ENCODE measurements around the gene FASLG.

FASLG gene

GRCh38 chr1:172642970-172643369 lies 15.9 kb upstream of the FASLG start:
- no peak for DNase-seq (ENCODE audit: extremely low read depth in 1 of 2, low read depth in 1 of 2)

GRCh38 chr1:172646653-172647052 lies 12.2 kb upstream of the FASLG start:
- no peak for DNase-seq (ENCODE audit: extremely low read depth in 1 of 2, low read depth in 1 of 2)

DNA sequence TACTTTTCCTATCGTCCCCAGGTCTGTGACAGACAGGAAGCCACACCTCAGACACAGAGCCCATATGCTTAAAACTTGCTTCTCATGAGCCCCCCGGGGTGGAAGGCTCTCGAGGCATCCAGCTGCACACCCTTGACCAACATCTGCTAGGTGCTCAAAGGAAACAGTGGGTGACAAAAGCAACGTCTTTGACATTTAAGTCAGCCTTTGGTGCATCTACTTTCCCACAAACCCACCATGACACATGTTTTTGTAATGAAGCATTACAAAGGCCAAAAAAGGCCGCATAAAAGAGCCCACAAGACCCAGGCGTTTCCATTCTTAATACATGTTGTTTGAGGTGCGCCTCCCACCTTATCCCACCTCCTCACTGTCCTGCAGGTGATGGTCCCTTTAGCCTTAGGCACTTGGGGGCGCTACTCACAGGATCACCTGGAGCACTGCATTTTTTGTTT lies 11.8 kb upstream of the FASLG start:
- peak; percentile 43 to 50 for DNase-seq (ENCODE audit: extremely low read depth in 1 of 2, low read depth in 1 of 2)

DNA sequence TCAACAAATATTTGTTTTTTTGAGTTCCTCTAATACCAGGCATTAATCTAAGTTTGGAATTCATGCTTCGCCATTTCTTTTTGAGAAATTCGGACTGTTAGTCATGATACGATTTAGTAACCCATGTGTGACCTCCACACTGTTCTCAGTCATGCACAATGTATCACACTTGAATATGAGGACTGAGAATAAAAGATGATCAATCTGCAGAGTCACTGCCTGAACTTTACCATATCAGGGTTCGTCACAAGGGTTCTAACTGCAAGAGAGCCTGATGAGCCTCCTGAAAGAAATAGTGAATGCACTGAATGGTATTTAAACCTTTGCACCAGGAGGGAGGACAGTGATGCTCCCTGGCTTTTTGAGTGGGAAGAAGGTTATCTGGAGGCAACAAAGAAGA lies 10.9 kb upstream of the FASLG start:
- no peak for DNase-seq (ENCODE audit: extremely low read depth in 1 of 2, low read depth in 1 of 2)

DNA sequence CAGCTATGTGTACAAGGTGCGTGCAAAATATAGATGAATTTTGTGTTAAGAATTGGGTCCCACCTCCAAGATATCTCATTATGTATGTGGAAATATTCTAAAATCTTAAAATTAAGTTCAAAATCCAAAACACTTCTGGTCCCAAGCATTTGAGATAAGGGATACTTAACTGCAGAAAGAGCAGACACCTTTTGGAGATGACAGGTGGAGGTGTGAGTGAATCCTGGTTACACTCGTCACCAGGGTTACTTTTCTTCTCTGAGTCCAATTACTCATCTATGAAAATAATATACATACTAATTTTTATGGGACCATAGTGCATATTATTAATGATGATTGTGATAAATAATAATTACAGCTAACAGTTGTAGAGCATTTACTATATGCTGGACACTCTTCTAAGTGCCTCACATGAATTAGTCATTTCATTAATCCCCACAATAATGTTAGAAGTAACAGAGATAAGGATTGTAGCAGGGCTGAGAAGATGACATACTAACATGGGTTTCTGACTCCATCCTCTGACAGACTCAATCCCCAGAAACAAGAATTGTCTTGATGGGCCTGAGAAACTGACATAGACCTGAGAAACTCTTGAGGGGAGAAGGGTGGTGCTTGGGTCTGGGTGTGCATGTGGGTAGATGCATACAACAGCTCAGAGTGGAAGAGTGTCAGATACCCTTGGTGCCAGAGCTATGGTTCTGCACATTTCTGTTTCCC lies 8.3 kb upstream of the FASLG start:
- DNase-seq (ENCODE audit: extremely low read depth in 1 of 2, low read depth in 1 of 2) = no peak

DNA sequence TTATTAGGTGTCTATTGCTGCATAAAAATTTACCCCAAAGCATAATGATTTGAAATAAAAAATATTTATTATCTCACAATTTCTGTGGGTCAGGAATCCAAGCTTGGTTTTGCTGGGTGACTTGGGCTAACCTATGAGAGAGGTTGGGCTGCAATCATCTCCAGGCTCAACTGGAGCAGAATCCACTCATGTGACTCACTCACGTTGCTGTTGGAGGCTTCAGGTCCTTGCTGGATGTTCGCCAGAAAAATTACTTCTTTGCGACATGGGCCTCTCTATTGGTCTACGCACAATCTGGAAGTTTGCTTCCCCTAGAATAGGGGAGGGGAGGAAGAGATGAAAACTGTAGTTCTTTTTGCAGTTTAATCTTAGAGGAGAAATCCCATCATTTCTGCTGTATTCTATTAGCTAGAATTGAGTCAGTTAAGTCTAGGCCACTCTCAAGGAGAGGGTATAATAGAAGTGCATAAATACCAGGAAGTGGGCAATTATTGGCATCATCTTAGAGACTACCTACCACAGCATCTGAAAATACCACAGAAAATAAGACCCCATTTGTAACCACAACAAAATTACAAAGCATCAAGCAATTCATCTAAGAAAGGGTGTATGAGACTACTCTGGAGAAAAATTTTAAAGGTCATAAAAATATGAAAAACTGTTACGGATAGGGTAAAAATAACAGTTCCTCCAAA lies 5.7 kb upstream of the FASLG start:
- DNase-seq (ENCODE audit: extremely low read depth in 1 of 2, low read depth in 1 of 2) = no peak

- no peak for DNase-seq (ENCODE audit: extremely low read depth in 1 of 2, low read depth in 1 of 2)
These were observed 4.4 kb upstream of the FASLG start for GRCh38 chr1:172654535-172654934.

- no peak for DNase-seq (ENCODE audit: extremely low read depth in 1 of 2, low read depth in 1 of 2)
These were observed 2.3 kb upstream of the FASLG start for GRCh38 chr1:172656576-172656975.

DNA sequence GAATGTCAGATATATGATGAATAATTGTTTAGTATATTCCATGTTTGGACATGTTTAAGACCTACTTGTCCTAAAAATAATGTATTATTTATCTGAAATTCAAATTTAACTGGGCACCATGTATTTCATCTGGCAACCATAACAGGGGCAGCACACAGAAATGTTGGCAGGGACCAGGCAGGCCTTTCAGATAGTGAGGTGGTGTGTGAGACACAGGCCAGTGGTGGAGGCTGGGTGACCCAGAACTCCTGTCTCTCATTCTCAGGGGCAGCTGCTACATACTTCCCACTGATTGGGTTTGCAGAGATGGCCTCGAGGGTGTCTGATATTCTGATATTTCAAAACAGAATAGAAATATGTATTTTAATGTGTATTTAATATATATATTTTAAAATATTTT lies 1.3 kb upstream of the FASLG start:
- DNase-seq (ENCODE audit: extremely low read depth in 1 of 2, low read depth in 1 of 2) = no peak

DNA sequence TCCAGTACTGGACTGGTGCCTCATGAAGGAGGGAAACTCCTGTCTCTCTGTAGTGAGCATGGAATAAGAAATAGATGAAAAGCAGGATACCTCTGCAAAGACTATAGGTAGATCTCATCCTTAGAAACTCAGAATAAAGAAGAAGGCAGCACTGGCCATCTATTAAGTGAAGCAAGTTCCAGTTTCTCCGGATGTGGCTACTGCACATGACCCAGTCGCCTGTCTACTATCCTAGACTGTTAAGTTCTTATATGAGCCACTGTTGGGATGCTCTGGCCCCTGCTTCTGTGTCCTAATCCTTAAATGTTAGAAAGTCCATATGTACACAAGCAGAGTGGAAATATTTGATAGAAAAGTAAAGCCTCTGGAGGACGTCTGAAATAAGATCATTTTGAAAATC lies 2.2 kb downstream of the FASLG start:
- DNase-seq (ENCODE audit: extremely low read depth in 1 of 2, low read depth in 1 of 2) = no peak

DNA sequence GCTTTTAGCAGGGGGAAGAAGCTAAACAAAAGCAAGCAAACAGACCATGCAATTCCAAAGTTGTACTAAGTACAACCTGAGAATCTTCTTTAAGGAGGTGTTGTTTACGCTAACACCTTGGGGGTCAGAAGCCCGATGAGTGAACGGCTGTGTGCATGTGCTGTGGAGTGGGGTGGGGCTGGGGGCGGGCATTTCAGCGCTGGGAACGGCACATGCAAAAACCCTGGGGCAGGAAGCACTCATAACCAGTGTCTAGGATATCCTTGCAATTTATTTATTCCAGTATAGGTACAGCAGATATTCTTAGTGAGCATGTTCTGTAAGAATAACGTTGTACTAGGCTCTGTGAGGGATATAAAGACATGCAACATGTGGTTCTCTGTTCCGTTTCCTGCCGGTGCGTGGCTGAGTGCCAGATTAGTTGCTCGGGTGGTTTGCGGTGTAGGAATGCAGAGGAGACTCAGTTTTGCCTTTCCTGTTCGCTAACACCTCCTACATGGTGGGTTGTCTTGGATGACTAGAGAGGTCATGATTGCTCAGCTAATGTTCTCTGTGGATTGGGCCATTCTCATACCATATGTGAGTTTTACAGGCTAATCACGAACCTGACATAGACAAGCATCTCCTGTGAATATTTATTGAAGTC lies 3.7 kb downstream of the FASLG start:
- DNase-seq (ENCODE audit: extremely low read depth in 1 of 2, low read depth in 1 of 2) = peak; percentile 81 to 90

GRCh38 chr1:172663732-172664131 lies 4.8 kb downstream of the FASLG start:
- no peak for DNase-seq (ENCODE audit: extremely low read depth in 1 of 2, low read depth in 1 of 2)

- no peak for DNase-seq (ENCODE audit: extremely low read depth in 1 of 2, low read depth in 1 of 2)
These were observed 9.2 kb downstream of the FASLG start for GRCh38 chr1:172668097-172668496.

DNA sequence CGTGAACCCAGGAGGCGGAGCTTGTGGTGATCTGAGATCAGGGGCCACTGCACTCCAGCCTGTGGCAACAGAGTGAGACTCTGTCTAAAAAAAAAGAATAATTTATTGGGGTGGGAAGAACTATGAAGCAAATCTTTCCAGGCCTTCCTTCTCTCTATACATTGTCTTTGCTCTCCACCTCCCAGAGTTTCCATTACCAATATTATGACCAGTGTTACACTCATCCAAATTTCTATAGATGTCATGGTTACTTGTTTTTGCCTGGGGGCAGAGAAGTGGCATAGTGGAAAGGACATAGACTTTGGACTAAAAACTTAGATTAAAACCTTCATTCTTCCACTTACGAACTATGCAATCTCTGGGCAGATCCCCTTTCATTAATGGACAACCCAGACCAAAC lies 10.1 kb downstream of the FASLG start:
- DNase-seq (ENCODE audit: extremely low read depth in 1 of 2, low read depth in 1 of 2) = no peak

GRCh38 chr1:172670316-172670715 lies 11.4 kb downstream of the FASLG start:
- peak in 1 of 2 donors; percentile 45 for DNase-seq (ENCODE audit: extremely low read depth in 1 of 2, low read depth in 1 of 2)

DNA sequence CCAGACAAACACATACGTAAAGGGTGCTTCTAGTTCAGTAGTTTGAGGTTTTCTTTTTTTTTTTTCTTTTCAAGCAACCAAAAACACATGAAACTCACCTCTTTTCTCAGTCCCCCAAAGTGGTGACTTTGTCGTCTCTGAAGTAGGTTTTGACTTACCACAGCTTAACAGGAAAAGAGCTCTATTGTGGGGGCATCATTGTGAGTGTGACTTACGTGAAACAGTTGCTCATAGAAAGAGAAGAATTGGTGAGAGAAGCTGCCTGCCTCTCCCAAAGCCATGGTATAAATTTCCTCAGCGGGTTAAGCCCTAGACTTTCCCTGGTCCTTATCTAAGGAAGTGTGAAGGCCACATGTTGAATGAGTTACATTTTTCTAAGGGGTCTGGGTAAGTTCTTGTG lies 11.9 kb downstream of the FASLG start:
- no peak for DNase-seq (ENCODE audit: extremely low read depth in 1 of 2, low read depth in 1 of 2)

DNA sequence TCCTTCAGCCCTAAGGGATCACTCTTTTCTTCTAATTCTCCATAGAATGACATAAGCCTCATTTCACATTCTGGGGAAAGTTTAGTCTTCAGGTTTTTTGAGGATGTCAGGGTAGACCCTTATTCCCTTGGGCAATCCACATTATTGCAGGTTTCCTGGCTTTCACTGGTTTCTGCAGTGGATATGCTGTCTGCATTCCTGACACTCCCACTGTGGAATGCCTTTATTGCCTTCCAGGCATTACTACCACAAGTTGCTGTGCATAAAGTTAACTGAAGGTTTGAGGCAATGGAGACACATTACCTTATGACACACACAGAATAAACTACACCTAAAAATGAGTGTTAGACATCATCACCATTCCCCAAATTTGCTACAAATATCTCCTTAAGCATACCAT lies 12.7 kb downstream of the FASLG start:
- DNase-seq (ENCODE audit: extremely low read depth in 1 of 2, low read depth in 1 of 2) = no peak

- no peak for DNase-seq (ENCODE audit: extremely low read depth in 1 of 2, low read depth in 1 of 2)
These were observed 13.8 kb downstream of the FASLG start for GRCh38 chr1:172672720-172673119.

DNA sequence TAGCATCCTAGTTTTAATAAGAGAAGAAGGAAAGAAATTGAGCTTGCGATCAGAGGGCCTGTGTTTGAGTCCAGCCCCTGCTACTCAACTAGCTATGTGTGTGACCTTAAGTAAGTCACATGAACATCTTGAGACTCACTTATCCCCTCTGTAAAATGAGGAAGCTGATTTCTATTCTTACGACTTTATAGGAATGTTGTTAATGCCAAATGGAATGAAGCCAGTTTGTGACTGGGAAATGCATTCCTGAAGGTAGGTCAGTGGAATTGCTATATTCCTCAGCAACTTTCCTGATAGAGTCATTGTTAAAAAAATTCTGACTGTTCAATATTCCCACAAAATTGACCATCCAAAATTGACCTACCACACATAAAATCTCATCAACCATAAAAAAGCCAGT lies 14.9 kb downstream of the FASLG start:
- DNase-seq (ENCODE audit: extremely low read depth in 1 of 2, low read depth in 1 of 2) = no peak

DNA sequence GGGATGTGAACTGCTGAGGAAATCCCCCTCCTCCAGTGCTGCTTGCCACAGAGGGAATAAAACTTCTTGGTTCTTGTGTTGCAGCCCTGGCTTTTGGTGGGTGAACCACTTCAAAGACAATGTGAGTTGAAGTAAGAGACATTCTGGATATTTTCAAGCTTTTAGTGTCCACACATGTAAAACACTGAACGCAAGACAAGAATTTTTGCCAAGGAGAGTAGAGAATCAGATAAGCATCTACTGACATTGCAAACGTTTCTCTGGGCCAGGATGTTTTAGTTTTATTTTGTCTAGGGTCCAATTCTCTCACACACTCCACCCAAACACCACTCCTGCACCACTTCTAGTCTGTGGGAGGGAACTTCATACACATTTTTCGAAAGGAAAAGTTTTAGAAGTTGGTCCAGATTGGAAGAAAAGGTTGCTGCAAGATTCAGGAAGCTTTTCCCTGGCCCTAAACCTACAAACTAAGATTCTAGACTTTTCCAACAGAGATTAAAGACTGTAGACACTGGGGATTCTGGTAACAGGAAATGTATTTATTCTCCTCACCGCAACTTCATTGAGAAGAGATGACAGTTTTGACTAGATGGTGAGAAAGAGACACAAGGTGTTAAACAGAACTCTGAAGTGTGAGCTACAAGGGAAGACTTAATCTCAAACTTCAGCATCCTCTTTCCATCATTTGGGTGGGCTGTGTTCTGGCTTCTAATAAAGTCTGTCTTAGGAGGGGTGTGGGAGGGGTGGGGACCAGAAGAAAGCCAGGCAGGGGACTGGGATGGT lies 16.1 kb downstream of the FASLG start:
- no peak for DNase-seq (ENCODE audit: extremely low read depth in 1 of 2, low read depth in 1 of 2)
